Keratinocyte (primary cell): Measurements from ENCODE around the gene HINFP. TPM values are rescaled to one million over a fixed set of nuclear protein-coding genes. Genes with fewer than 3 reads are reported as not detected.

Experiments
- DNase-seq: peaks from one replicate; pipeline ENCODE4 v3.0.0-alpha.2; 2011; ENCODE audit warnings: low read depth, missing footprints, low spot score
- FAIRE-seq: peaks from 2 replicates; lab custom pipeline; 2011; peaks lifted over from hg19 to GRCh38; lab: Jason Lieb, UNC
- H2AFZ ChIP-seq: 2 replicates; pipeline ENCODE4 v1.6.0; 2012; ENCODE audit warnings: low read length, control low read depth, inconsistent platforms; ENCODE audit not compliant: control insufficient read depth
- H3K27ac ChIP-seq: 2 replicates; pipeline ENCODE4 v1.5.1; 2011; ENCODE audit warnings: low read length; ENCODE audit not compliant: control insufficient read depth, insufficient read depth
- H3K27me3 ChIP-seq: 3 replicates; pipeline ENCODE4 v1.6.0; 2011; ENCODE audit warnings: low read length; ENCODE audit not compliant: control insufficient read depth, insufficient read depth; ENCODE audit errors: extremely low read depth
- H3K36me3 ChIP-seq, 2 experiments: 2 replicates in 1 of 2; 3 replicates in 1 of 2; pipeline ENCODE4 v1.5.1; 2011; ENCODE audit warnings: low read length in 2 of 2, mild to moderate bottlenecking in 1 of 2; ENCODE audit not compliant: control insufficient read depth in 2 of 2, insufficient read depth in 2 of 2; ENCODE audit errors: extremely low read depth in 1 of 2
- H3K4me1 ChIP-seq: 3 replicates; pipeline ENCODE4 v1.5.1; 2011; ENCODE audit warnings: low read length; ENCODE audit not compliant: control insufficient read depth, insufficient read depth; ENCODE audit errors: extremely low read depth
- H3K4me2 ChIP-seq: 3 replicates; pipeline ENCODE4 v1.6.0; 2011; ENCODE audit warnings: low read depth, low read length; ENCODE audit not compliant: control insufficient read depth, insufficient read depth; ENCODE audit errors: extremely low read depth
- H3K4me3 ChIP-seq, 3 experiments: fragments of 200-600 bp in 1 of 3; sonication (generic) in 1 of 3; 2 replicates in 2 of 3; 3 replicates in 1 of 3; pipeline ENCODE4 v1.5.1; 2011 to 2016; ENCODE audit warnings: low read length in 3 of 3, mild to moderate bottlenecking in 3 of 3, control low read depth in 2 of 3, inconsistent platforms in 1 of 3, low read depth in 1 of 3, mixed read lengths in 1 of 3, mixed run types in 1 of 3, moderate library complexity in 1 of 3; ENCODE audit not compliant: control insufficient read depth in 2 of 3, insufficient read depth in 2 of 3; ENCODE audit errors: extremely low read depth in 1 of 3
- H3K79me2 ChIP-seq: 2 replicates; pipeline ENCODE4 v1.6.0; 2012; ENCODE audit warnings: low read length; ENCODE audit not compliant: control insufficient read depth, insufficient read depth
- H3K9ac ChIP-seq: 3 replicates; pipeline ENCODE4 v1.6.0; 2011; ENCODE audit warnings: low read length; ENCODE audit not compliant: control insufficient read depth, insufficient read depth; ENCODE audit errors: extremely low read depth
- H3K9me1 ChIP-seq: 3 replicates; pipeline ENCODE4 v1.6.0; 2011; ENCODE audit warnings: low read length; ENCODE audit not compliant: control insufficient read depth, insufficient read depth; ENCODE audit errors: extremely low read depth
- H3K9me3 ChIP-seq: 2 replicates; pipeline ENCODE4 v1.5.1; 2012; ENCODE audit warnings: low read depth, low read length; ENCODE audit not compliant: control insufficient read depth
- H4K20me1 ChIP-seq: 3 replicates; pipeline ENCODE4 v1.6.0; 2011; ENCODE audit warnings: low read length; ENCODE audit not compliant: control insufficient read depth, insufficient read depth; ENCODE audit errors: extremely low read depth
- EZH2 ChIP-seq: IDR thresholded peaks from one replicate; pipeline ENCODE4 v1.6.1; 2012; ENCODE audit warnings: inconsistent platforms, mild to moderate bottlenecking, low read length, moderate library complexity
- dilution Hi-C: fragments of 300-500 bp; cut with MboI; formaldehyde crosslinking; loops from one replicate; pipeline ENCODE4 v1.7.0; 2020; ENCODE audit warnings: low sequenced_read_pairs; ENCODE audit not compliant: extremely low pct_ligation_motif_present
- polyA plus RNA-seq, 5 experiments: library from polyadenylated mRNA; depleted of rRNA in 3 of 5; stranded (reverse) in 3 of 5; stranded (forward) in 1 of 5; unstranded in 1 of 5; fragments of >200 nt; gene quantifications; 1 replicate in 1 of 5; 2 replicates in 3 of 5; 3 replicates in 1 of 5; pipeline versions ENCODE4 v1.2.1 to v1.2.3, GENCODE V29; 2011 to 2012; ENCODE audit warnings: missing spikeins in 2 of 5, low read depth in 1 of 5, low replicate concordance in 1 of 5
- TF ChIP-seq, protein P1 (sequence below), 3 experiments: IDR thresholded peaks in 1 of 3; conservative IDR thresholded peaks in 1 of 3; optimal IDR thresholded peaks in 1 of 3; 2 replicates in 2 of 3; 3 replicates in 1 of 3; pipeline versions ENCODE3 to v1.5.1; 2011; ENCODE audit warnings: low read length in 3 of 3, mild to moderate bottlenecking in 3 of 3, moderate library complexity in 2 of 3, control low read depth in 1 of 3, inconsistent platforms in 1 of 3; ENCODE audit not compliant: insufficient read depth in 2 of 3; ENCODE audit errors: extremely low read depth in 1 of 3

The HINFP gene
- polyA plus RNA-seq, 1 donor (not counting 4 experiments of a cell fraction or from before 2014, with no cell fraction given), result 15.6 TPM

DNA sequence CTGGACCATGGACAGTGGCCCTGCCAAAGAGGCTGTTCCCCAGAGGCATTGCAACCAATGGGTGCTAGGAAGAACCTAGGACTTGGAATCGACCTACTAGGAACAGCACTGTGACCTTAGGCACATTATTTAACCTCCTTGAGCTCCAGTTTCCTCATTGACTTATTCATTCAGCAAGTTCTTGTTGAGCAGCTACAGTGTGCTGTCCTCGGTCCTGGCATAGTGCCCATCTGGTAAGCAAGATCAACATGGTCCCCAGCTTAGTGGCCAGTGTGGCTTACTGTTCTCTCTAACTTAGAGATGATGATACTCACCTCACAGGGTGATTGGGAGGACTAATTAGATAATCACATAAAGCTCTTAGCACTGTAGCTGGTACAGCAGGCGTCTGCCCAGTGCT is 35.7 kb downstream of the HINFP start:
- Histone ChIP-seq H2AFZ (no peak overlapping the region), H3K4me2 (no peak overlapping the region), H3K27me3 (peaks cover 9% of the 10 kb centered on the region), H3K27ac (no peak overlapping the region), H3K9ac (no peak overlapping the region), H4K20me1 (no peaks in the 10 kb centered on the region), H3K4me1 (no peaks in the 10 kb centered on the region), H3K4me3 (no peak overlapping the region), H3K36me3 (no peaks in the 10 kb centered on the region), H3K79me2 (no peaks in the 10 kb centered on the region), H3K9me1 (no peaks in the 10 kb centered on the region), H3K9me3 (no peaks in the 10 kb centered on the region)
- DNase-seq, result no peak
- no peak for FAIRE-seq
- dilution Hi-C loops, result no loop called here
- no peak for TF ChIP-seq EZH2
- TF ChIP-seq, protein P1, sequence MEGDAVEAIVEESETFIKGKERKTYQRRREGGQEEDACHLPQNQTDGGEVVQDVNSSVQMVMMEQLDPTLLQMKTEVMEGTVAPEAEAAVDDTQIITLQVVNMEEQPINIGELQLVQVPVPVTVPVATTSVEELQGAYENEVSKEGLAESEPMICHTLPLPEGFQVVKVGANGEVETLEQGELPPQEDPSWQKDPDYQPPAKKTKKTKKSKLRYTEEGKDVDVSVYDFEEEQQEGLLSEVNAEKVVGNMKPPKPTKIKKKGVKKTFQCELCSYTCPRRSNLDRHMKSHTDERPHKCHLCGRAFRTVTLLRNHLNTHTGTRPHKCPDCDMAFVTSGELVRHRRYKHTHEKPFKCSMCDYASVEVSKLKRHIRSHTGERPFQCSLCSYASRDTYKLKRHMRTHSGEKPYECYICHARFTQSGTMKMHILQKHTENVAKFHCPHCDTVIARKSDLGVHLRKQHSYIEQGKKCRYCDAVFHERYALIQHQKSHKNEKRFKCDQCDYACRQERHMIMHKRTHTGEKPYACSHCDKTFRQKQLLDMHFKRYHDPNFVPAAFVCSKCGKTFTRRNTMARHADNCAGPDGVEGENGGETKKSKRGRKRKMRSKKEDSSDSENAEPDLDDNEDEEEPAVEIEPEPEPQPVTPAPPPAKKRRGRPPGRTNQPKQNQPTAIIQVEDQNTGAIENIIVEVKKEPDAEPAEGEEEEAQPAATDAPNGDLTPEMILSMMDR (optimal IDR thresholded peaks at IDR 0.05 in 1 of 3, IDR thresholded peaks at IDR 0.05 in 1 of 3, conservative IDR thresholded peaks at IDR 0.05 in 1 of 3; ENCODE audit: extremely low read depth in 1 of 3, insufficient read depth in 2 of 3, low read length in 3 of 3), result no peak

DNA sequence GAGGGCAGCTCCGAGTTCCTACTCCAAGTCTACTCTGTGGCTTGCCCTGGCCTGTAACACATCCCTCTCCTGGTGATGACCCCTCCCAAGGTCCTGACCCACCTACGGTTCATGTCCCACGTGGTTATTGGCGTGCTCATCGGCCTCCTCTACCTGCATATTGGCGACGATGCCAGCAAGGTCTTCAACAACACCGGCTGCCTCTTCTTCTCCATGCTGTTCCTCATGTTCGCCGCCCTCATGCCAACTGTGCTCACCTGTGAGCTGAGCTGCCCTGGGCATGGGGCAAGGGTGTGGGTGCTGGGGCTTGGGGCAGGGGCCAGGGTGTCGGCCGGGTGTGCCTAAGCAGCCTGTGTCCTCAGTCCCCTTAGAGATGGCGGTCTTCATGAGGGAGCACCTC is 37.1 kb downstream of the HINFP start:
- Histone ChIP-seq H3K9me1 (no peaks in the 10 kb centered on the region), H3K4me2 (no peak overlapping the region), H3K9ac (no peak overlapping the region), H3K27me3 (peaks cover 7% of the 10 kb centered on the region), H3K36me3 (no peaks in the 10 kb centered on the region), H3K4me3 (no peak overlapping the region), H3K27ac (no peak overlapping the region), H3K79me2 (no peaks in the 10 kb centered on the region), H4K20me1 (no peaks in the 10 kb centered on the region), H2AFZ (no peak overlapping the region), H3K4me1 (no peaks in the 10 kb centered on the region), H3K9me3 (no peaks in the 10 kb centered on the region)
- TF ChIP-seq EZH2, result no peak
- TF ChIP-seq, protein P1 (optimal IDR thresholded peaks at IDR 0.05 in 1 of 3, IDR thresholded peaks at IDR 0.05 in 1 of 3, conservative IDR thresholded peaks at IDR 0.05 in 1 of 3; ENCODE audit: extremely low read depth in 1 of 3, insufficient read depth in 2 of 3, low read length in 3 of 3), result no peak
- FAIRE-seq (no peak), DNase-seq (no peak)
- dilution Hi-C loops, result no loop called here
